HG02763 (cell line): ENCODE data around the gene MLKL.

Experiments
- ATAC-seq: cut with Tn5 transposase; IDR thresholded peaks from one replicate; pipeline ENCODE4 v1.9.1; 2021; ENCODE audit warnings: mild to moderate bottlenecking, moderate library complexity; ENCODE audit not compliant: unreplicated experiment

Gene MLKL

DNA sequence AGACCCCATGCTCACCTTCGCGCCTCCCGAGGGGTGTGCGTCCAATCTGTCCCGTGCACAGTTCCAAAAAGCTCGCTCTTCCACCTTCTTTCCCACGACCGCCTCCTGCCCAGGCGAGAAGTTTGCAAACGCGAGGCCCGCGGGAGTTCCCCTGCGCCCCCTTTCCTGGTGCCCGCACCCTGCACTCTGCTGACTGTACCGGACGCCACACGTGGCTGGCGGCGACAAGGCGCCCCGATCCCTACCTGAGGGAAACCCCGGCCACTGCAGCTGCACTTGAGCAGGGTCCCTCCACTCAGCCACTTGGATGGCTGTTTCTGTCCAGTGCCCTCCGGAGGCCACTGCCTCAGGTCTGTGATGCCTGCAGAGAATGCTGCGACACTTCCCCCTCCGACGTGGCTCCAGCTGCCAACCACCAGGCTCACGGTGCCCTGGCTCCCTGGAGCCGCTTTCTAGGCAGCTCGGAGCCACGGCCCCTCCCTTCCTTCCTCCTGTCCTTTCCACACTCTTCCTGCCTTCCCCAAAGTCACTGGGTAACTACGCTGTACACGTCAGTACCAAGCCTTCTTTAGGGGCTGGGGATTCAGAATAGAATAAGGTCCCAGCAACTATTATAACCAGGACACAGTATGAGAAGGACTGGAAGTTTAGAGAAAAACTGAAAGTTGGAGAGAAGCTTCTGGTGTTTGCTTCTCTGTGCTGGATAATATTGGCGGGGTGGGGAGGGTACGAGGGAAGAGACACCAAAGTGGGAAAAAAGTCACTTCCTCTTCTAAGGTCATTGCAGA is at the start of gene MLKL:
TSS of gene MLKL (minus strand) at position 425 of the 788 bp plus-strand sequence. CDS start 5,105 bp downstream, outside the sequence.
- peak; percentile 48 for ATAC-seq

GRCh38 chr16:74749291-74750055 is 48.8 kb upstream of the MLKL start:
- ATAC-seq = no peak

- no peak for ATAC-seq
Measured at GRCh38 chr16:74748616-74749026, 48.0 kb upstream of the MLKL start.

DNA sequence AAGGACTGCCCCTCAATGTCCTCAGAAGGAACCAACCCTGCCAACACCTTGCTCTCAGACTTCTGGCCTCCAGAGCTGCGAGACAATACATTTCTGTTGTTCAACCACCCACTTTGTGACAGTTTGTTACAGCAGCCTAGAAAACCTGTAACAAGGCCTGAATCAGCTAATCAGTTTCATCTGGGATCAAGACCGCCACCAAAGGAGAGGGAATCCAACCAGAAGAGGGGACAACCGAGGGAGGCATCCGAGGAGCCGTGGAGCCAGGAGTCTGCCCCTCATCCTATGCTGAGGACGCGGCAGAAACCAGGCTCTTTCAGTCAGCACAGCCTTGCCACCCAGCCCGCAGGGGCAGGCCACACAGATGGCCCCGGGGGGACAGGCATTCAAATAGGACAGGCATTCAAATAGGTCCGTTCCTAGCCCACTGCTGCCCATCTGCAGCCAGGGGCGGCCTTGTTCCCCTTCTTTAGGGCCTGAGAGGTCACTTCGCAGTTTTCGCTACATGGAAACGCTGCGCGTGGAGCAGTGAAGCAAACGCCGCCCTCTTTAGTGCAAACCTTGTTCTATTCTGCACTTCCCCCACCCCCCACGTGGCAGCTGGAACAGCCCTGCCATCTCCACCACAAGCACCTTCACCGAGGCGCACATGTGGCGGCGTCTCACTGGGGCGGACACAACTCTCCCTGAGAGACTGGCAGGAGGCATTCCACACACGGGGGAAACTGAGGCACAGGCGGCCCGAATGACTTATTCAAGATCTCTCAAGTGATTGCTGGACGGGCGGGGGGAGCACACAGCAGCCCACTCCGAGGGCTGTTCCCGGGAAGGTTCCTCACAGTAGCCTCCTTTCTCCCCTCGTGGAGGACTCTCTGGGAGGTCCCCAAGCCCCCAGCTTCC is 47.3 kb upstream of the MLKL start:
- no peak for ATAC-seq

DNA sequence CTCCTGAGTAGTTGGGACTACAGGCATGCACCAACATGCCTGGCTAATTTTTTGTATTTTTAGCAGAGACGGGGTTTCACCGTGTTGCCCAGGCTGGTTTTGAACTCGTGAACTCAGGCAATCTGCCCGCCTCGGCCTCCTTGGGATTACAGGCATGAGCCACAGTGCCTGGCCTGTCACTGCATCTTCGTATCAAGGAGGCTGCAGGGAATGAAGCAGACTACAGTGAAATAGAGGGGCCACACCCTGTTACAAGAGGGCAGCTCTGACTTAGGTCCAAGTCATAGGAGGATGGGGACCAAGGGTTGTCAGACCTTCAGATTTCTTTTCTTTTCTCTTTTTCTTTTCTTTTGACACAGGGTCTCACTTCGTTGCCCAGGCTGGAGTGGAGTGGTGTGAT is 45.3 kb upstream of the MLKL start:
- ATAC-seq = no peak

DNA sequence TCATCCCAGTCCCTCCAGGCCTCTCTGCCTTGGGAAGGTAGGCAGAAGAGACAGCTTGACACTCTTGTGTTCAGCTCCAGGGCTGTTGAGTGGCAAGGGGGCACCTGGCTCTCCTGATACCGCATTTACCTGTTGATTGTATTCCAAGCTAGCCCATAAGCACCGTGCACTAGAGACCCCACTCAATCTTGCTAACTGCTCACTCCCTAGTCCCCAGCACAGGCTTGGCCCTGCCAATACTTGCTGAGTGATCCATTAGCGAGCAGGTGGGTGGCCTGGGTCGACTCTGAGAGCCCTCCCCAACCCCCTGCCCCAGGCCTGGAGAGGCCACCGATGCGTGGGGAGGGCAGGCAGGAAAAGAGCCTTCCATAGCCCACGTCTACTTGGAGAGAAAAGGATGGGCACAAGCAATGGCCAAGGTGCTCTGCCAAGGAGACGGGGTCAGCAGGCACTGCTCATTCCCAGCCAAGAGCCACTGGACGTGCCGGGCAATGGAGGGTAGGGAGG is 44.5 kb upstream of the MLKL start:
- ATAC-seq = no peak

- ATAC-seq = no peak
Measured at GRCh38 chr16:74744566-74744965, 43.9 kb upstream of the MLKL start.

GRCh38 chr16:74743668-74744299 is 43.1 kb upstream of the MLKL start:
- no peak for ATAC-seq

DNA sequence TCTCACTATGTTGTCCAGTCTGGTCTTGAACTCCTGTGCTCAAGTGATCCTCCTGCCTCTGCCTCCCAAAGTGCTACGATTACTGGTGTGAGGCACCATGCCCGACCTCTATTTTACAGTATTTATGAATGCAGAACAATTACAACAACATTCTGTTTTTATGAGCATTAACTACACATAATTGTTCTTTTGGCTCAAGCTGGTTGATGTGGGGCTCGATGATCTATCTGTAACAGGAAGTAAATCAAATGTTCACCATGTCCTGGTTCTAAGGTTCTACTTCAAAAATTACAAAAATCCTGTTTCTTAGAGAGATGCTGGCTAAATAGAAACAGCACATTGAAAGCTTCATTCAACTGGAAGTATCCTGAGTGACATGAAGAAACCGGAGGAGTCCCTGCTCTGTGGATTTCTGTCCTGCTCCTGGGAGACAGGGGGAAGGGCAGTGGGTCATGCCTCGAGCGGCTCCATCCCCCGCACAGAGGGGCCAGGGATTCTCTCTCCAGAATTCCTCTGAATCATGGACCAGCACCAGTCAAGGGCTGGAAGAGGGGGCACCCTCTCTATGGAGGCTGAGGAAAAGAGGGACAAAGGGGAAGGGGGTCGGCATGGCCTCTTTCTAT is 42.5 kb upstream of the MLKL start:
- ATAC-seq = no peak

GRCh38 chr16:74742051-74742481 is 41.4 kb upstream of the MLKL start:
- ATAC-seq = no peak

DNA sequence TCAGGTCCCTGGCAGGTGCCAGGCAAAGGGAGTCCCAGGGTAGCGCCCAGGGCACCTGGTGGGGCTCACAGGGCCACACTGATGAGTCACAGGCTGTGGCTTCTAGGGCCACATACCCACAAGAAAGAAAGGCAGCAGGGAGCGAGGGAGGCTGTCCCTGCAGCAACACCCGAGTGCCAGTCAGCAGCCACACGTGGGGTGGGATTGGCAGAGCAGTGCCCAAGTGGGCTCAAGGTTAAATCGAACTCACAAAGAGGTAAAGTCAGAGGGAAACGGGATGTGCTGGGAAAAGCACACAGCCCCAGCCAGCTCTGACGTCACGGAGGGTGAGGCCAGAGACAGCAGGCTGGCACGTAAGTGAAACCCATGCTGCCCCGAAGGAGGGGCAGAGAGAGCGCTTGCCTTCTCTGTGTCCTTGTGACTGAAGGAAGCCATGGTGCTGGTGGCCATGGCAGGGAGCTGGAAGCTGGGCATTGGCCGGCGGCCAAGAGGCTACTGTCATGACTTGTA is 40.2 kb upstream of the MLKL start:
- no peak for ATAC-seq

DNA sequence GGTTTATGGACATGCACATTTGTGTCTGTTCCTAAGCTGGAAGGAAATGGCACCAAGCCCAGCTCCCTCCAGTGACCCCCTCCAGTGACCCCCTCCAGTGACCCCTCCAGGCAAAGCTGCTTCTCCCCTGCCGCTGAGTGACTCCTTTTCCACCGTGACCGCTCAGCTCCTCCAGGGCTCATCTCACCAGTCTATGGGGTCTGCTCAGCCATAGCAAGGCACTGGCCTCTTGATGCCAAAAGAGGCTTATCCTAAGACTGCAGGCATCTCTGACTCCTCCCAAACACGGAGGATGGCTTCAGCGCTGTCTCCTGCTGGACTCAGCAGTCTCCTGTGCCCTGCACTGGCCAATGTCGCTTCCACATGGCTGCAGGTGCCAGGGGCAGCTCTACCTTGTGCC is 38.6 kb upstream of the MLKL start:
- ATAC-seq = no peak

DNA sequence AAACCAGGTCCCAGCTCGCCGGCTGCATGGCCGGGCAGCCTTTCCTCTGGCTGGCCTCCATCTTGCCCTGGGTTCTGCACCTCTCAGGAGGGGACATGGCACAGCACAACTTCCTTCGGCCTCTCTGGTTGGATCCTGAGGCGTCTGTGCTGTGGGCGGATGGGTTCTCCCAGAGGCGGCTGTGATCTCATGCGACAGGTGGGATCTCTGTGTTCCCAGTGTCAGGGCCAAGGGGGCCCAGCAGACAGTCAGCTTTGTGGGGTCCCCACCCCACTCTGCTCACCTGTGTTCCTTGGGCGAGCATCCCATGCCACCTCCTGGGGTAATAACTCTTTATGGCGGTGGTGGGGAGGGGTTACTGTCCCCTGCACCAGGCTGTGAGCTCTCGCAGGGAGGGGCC is 38.2 kb upstream of the MLKL start:
- no peak for ATAC-seq

DNA sequence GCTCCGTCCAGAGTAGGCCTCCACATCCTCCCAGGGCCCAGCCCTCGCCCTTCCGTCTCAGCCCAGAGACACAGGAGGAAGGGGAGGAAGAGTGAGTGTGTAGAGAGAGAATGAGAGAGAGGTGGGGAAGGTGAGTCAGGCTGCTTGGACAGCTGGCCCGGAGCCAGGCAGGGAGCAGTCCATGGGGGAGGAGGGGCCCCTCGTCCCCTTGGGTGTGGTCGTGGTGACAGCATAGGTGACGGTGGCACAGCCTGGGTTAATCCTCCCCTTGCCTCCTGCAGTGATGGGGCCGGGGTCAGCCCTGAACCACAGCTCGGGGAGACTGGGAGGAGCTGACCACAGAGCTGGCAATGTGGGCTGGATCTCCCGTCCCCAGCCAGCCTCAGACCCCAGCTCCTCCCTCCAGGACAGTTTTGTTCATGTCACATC is 37.5 kb upstream of the MLKL start:
- ATAC-seq = no peak

GRCh38 chr16:74737521-74737920 is 36.9 kb upstream of the MLKL start:
- ATAC-seq = no peak

DNA sequence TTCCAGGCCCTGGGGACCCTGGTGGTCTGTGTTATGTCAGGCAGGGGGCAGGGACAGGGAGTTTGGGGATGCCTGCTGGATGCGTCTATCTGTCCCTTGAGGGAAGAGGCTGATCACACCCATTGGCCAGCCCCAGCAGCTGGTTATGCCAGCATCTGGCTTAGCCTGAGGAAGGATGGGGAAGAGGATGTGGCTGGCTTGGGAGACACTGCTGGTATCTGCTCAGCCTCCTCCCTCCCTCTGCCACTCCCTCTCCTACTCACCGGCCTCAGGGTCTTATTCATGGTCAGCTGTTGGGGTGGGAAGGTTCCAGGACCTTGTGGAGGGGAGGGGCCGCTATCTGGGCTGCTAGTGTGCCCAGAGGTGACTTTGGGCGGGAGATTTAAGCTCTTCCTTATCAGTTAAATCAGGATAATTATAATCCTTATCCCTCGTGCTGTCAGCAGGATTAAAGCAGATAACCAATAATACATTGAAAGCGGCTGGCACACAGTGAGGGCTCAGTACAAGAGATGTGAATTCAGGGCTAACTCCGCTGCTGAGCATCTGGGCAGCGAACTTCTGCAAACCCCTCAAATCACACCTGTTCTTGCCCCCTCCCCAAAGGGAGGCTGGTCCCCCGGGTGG is 36.0 kb upstream of the MLKL start:
- ATAC-seq = no peak

DNA sequence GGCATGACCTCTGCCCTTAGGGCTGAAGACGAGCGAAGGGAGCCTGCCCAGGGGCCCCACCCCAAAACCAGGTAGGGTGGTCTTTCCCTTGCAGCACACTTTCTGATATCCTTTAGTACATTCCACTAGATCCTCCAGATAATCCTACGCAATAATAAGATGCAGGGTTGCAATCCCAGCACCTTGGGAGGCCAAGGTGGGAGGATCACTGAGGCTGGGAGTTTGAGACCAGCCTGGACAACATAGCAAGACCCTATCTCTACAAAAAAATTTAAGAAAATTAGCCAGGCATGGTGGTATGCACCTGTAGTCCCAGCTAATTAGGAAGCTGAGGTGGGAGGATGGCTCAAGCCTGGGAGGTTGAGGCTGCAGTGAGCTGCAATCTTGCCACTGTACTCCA is 34.9 kb upstream of the MLKL start:
- no peak for ATAC-seq

DNA sequence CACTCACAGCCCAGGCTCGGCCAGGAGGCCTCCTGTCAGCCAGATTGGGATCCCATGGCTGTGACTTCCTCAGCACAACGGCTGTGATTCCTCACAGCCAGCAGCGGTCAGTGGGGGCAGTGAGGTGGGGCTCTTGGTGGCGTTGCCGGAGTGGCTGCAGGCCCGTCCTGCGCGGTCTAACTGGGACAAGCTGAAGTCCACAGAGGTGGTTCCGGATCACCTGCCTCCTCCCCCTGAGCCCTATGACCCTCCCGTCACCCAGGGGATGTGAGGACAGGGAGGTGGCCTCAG is 34.4 kb upstream of the MLKL start:
- ATAC-seq = no peak

DNA sequence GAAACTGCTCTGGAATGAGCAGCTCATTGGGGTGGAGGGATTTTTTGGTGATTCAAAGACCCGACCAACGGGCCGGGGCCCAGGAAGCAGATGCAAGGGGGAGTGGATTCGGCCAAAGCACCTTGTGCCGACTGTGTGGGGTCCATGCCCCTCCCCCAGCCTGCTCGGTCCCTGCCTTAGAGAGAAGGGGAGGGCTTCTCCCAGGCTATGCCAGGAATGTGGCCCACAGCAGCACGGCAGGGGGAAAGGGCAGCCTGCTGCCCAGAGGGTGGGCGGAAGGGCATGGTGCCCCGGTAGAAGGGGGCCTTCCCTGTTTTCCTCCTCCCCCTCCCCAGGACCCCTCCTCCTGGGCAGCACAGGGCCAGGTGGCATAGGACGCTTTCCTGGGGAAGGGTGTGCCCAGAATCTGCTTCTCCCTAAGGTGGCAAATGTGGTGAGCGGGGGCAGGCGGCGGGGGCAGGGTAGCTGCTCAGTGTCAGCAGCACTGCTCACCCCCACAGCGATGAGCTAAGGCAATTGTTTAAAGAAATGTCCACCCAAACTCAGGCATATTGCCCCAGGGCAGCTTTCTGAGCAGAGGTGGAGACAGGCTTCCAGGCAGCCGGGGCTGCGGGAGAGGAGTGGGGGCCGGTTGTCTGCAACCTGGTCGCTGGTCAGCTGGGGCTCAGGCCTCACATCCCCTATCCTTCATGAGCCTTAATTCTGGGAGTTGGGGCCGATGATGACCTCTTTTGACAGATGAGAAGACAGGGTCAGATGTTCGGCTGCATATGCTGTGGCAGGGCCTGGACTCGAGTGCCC is 33.9 kb upstream of the MLKL start:
- ATAC-seq = no peak
